Adrenal gland (tissue), 12 donors: Measurements from ENCODE around the gene GALR2. TPM values are rescaled to one million over a fixed set of nuclear protein-coding genes. Genes with fewer than 3 reads are reported as not detected.
"Not testable (repeated sequence)": the region's sequence is repeated elsewhere in the genome, so short reads cannot be mapped to it uniquely, and the experiment has no call there.

Source experiments
- DNase-seq, 7 donors: peaks; one replicate each; pipeline ENCODE4 v3.0.0-alpha.2; 2019 to 2020
- H3K27ac ChIP-seq, 5 donors: fragments of 200-600 bp; sonication (generic) in 4 of 5; 1 replicate in 3 of 5; 2 replicates in 2 of 5; pipeline versions ENCODE4 v1.5.1 to v1.8.0; 2016 to 2020; ENCODE audit warnings: mild to moderate bottlenecking in 1 of 5
- H3K27me3 ChIP-seq: fragments of 200-600 bp; 2 replicates; pipeline ENCODE4 v1.8.0; 2021
- H3K36me3 ChIP-seq, 2 donors: fragments of 200-600 bp; replicated peaks in 1 of 2; 1 replicate in 1 of 2; 2 replicates in 1 of 2; pipeline versions ENCODE4 v1.5.1 to v1.8.0; 2018 to 2022
- H3K4me1 ChIP-seq, 2 donors: fragments of 200-600 bp; replicated peaks in 1 of 2; 1 replicate in 1 of 2; 2 replicates in 1 of 2; pipeline versions ENCODE4 v1.5.1 to v1.8.0; 2018 to 2021
- H3K4me3 ChIP-seq, 4 donors: fragments of 200-600 bp; sonication (generic) in 3 of 4; one replicate each; pipeline ENCODE4 v1.5.1; 2016 to 2018
- H3K9me3 ChIP-seq, 3 donors: fragments of 200-600 bp; sonication (generic) in 1 of 3; replicated peaks in 1 of 3; 1 replicate in 2 of 3; 2 replicates in 1 of 3; pipeline versions ENCODE4 v1.5.1 to v1.8.0; 2016 to 2021
- POLR2A ChIP-seq, 2 donors: fragments of 450-650 bp; IDR thresholded peaks; one replicate each; pipeline ENCODE4 v1.6.1; 2017; ENCODE audit warnings: antibody characterized with exemption in 2 of 2, mild to moderate bottlenecking in 2 of 2, moderate library complexity in 1 of 2
- WGBS, 4 donors: extraction: QIAGEN DNeasy Blood & Tissue Kit in 2 of 4; methylation state at CpG; one replicate each; pipeline versions ENCODE4 v1.1.5 to v1.1.7; 2013 to 2017; 5-methylcytosine and 5-hydroxymethylcytosine counted together
- intact Hi-C, 2 donors: fragments of 100-400 bp; cut with DNase I; formaldehyde crosslinking; loops; one replicate each; pipeline versions ENCODE4 v1.14.1 to v1.15.0; 2022 to 2023
- polyA plus RNA-seq, 3 donors: library from polyadenylated mRNA; stranded (reverse); fragments of 200-250 nt in 2 of 3; fragments of 350-450 nt in 1 of 3; fragmentation: Illumina TruSeq in 1 of 3; extraction: RNeasy Lipid Tissue Mini Kit (QIAGEN cat#74804) in 1 of 3; gene quantifications; one replicate each; pipeline ENCODE4 v1.2.3, GENCODE V29; 2013 to 2014
- total RNA-seq, 9 donors: library from RNA; depleted of rRNA in 4 of 9; stranded (reverse); fragments of >200 nt in 4 of 9; fragments of 120-200 nt in 1 of 9; fragmentation: NEBNext Ultra II Directional in 1 of 9; extraction: Animal tissue kit (Norgen Biotek cat#: 25700) in 1 of 9; gene quantifications; one replicate each; pipeline versions ENCODE4 v1.1.0 to v1.2.4, GENCODE V29; 2013 to 2023
- TF ChIP-seq, protein P1 (sequence below), 6 experiments: fragments of 450-650 bp in 4 of 6; fragments of 200-600 bp in 2 of 6; sonication (generic) in 1 of 6; IDR thresholded peaks; 1 replicate in 5 of 6; 2 replicates in 1 of 6; pipeline versions ENCODE4 v1.5.1 to v1.8.0; 2016 to 2021; ENCODE audit warnings: antibody characterized with exemption in 6 of 6, mild to moderate bottlenecking in 2 of 6, moderate library complexity in 1 of 6
- donor health status: healthy with polysubstance abuse.
- donor health status: Bipolar disorder and iron deficiency.
- donor health status: DM: yes; HTN: yes; CAD: no.
- donor health status: DM: no; HTN: no; CAD: no.
- donor health status: DM: no; HTN: no; CAD: no.
- donor health status: DM: yes; HTN: yes; CAD: no.

GALR2 gene
- total and polyA plus RNA-seq, 12 donors: 0.27 TPM; not detected in 11

DNA sequence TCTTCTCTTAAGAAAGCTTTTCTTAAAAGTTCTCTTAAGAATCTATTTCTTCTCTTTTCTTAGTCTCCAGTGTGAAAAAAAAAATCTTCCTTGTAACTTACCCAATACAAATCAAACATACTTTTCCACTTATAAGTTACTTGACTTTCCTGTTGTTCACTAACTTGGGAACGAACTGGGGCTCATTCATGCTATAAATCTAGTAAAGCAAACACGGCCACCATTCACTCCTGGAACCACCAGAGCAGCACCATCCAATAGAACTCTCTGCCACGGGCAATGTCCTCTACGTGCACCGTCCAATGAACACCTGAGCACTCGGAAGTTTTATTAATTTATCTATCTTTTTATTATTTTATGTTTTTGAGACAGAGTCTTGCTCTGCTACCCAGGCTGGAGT lies 23.0 kb upstream of the GALR2 start:
- no peaks in the 10 kb centered on the region for H3K27me3 ChIP-seq
- no peak for DNase-seq
- TF ChIP-seq, protein P1, sequence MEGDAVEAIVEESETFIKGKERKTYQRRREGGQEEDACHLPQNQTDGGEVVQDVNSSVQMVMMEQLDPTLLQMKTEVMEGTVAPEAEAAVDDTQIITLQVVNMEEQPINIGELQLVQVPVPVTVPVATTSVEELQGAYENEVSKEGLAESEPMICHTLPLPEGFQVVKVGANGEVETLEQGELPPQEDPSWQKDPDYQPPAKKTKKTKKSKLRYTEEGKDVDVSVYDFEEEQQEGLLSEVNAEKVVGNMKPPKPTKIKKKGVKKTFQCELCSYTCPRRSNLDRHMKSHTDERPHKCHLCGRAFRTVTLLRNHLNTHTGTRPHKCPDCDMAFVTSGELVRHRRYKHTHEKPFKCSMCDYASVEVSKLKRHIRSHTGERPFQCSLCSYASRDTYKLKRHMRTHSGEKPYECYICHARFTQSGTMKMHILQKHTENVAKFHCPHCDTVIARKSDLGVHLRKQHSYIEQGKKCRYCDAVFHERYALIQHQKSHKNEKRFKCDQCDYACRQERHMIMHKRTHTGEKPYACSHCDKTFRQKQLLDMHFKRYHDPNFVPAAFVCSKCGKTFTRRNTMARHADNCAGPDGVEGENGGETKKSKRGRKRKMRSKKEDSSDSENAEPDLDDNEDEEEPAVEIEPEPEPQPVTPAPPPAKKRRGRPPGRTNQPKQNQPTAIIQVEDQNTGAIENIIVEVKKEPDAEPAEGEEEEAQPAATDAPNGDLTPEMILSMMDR (IDR thresholded peaks at IDR 0.05): no peak
- 85 to 89% (median 89%) methylated on average over 6 of the region's 6 CpGs for WGBS, 4 donors
- peaks cover 0 to 93% of the 10 kb centered on the region in 2 donors for H3K36me3 ChIP-seq
- intact Hi-C loops: no loop called here
- H3K4me3 ChIP-seq: no peak overlapping the region
- no peak overlapping the region for H3K27ac ChIP-seq
- H3K9me3 ChIP-seq: no peaks in the 10 kb centered on the region
- H3K4me1 ChIP-seq: no peaks in the 10 kb centered on the region

DNA sequence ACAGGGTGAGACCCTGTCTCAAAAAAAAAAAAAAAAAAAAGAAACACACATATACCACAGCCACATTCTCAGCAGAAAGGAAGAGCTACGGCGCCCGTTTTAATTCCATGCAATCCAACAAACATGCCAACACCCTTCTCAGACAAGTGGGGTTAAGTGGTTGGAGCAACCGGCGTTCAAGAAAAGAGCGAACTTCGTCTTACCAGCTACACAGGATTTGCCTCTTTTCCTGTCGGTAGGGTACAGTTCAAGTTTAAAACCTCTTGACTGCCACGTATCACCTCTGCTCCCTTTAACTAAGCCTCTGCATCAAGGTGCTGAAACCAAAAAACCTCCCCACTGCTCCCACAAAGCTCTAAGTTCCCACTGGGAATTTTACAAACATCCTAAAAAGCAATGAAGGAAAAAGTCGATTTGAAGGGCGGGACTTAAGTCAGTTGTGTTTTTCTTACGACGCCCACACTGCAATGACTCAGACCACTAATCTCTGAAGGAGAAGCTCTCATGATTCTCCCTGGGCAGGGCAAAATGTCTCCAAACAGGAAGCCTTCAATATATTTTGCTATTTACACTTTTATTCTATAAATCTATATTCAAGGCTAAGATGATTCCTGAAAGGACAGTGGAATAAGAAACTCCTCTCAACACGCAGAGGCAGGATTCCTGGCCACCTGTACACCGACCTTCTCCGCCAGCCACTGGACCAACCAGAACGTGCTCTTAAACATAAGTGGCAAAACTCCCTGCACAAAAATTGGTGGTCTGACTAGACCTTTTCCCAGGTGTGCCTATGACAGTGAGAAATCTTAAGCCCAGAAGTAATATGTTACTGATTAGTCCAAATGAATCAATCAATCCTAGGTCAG lies 21.1 kb upstream of the GALR2 start:
- H3K4me3 ChIP-seq: no peak overlapping the region
- TF ChIP-seq, protein P1 (IDR thresholded peaks at IDR 0.05): no peak
- TF ChIP-seq POLR2A (IDR thresholded peaks at IDR 0.05): no peak
- no peak overlapping the region for H3K27ac ChIP-seq
- intact Hi-C loops: no loop called here
- no peak for DNase-seq
- H3K4me1 ChIP-seq: no peaks in the 10 kb centered on the region
- H3K27me3 ChIP-seq: no peaks in the 10 kb centered on the region
- WGBS, 4 donors: 78 to 85% (median 81%) methylated on average over 17 of the region's 17 CpGs
- peaks cover 0 to 93% of the 10 kb centered on the region in 2 donors for H3K36me3 ChIP-seq
- H3K9me3 ChIP-seq: no peaks in the 10 kb centered on the region

DNA sequence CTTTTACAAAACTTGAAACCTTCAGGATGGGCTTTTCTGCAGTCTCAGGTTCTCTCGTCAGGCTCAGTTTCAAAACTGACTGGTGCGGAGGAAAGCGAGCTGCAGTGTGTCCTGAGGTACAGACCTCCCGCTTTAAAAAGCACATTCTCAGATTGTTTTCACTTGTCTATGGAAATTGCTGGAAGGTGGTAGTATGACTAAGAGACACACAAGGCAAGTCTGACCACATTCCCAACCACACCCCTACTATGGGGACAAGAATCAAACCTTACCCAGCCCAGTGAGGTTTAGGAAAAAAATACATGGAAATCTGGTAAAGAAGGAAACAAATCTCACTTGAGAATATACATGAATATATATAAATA lies 20.5 kb upstream of the GALR2 start:
- Histone ChIP-seq H3K36me3 (peaks cover 0 to 93% of the 10 kb centered on the region in 2 donors), H3K4me3 (no peak overlapping the region), H3K27me3 (no peaks in the 10 kb centered on the region), H3K9me3 (no peaks in the 10 kb centered on the region), H3K27ac (no peak overlapping the region), H3K4me1 (no peaks in the 10 kb centered on the region)
- TF ChIP-seq, protein P1 (IDR thresholded peaks at IDR 0.05): no peak
- no peak for DNase-seq
- 96 to 100% (median 97%) methylated on average over 4 of the region's 4 CpGs for WGBS, 4 donors
- intact Hi-C loops: no loop called here

DNA sequence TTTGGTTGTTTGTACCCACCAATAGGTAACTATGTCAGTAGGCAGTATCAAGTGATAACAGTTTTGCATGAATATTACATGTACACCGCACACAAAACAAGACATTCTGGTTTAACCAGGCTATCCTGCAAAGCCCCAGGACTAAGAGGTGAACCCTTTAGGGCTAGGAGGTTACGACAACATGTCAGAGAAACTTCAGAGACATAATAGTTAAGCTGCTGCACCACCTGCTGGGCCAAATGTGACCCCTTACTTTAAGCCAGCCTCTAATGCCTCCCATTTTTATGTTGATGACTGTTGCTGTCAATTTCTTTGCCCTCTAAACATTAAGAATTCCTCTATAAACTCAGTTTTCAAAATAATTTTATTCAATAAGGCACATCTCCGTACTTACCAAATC lies 17.7 kb upstream of the GALR2 start:
- no peaks in the 10 kb centered on the region for H3K4me1 ChIP-seq
- TF ChIP-seq, protein P1 (IDR thresholded peaks at IDR 0.05): no peak
- TF ChIP-seq POLR2A (IDR thresholded peaks at IDR 0.05): no peak
- intact Hi-C loops: no loop called here
- H3K36me3 ChIP-seq: peaks cover 0 to 95% of the 10 kb centered on the region in 2 donors
- H3K27ac ChIP-seq: no peak overlapping the region
- no peaks in the 10 kb centered on the region for H3K9me3 ChIP-seq
- no peaks in the 10 kb centered on the region for H3K27me3 ChIP-seq
- H3K4me3 ChIP-seq: no peak overlapping the region
- 89 to 100% (median 94%) methylated on average over 3 of the region's 3 CpGs for WGBS, 4 donors
- no peak for DNase-seq

DNA sequence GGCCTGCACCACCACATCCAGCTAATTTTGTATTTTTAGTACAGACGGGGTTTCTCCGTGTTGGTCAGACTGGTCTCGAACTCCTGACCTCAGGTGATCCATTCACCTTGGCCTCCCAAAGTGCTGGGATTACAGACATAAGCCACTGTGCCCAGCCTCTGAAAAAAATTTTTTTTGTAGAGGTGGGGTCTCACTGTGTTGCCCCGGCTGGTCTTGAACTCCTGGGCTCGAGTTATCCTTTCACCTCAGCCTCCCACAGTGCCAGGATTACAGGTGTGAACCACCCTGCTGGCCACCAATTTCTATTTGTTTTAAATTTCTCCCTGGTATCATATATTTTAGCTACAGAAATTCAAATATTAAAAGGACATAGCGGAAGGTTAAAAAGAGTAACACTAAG lies 16.3 kb upstream of the GALR2 start:
- intact Hi-C loops: not testable (repeated sequence)

More for the DNA sequence above, 16.3 kb upstream of the GALR2 start:
- not testable (repeated sequence) for DNase-seq, H3K9me3 ChIP-seq, H3K27ac ChIP-seq, H3K27me3 ChIP-seq, H3K4me3 ChIP-seq, H3K4me1 ChIP-seq
- 69 to 91% (median 87%) methylated on average over 6 of the region's 6 CpGs for WGBS, 4 donors
- peaks cover 0 to 95% of the 10 kb centered on the region in 2 donors for H3K36me3 ChIP-seq
